B cell (primary cell): ENCODE measurements around the gene LZTR1.

Source experiments
- CTCF ChIP-seq: fragments of 200-600 bp; IDR thresholded peaks from one replicate; pipeline ENCODE4 v1.8.0; 2022; ENCODE audit warnings: antibody characterized with exemption, mild to moderate bottlenecking
- EZH2 ChIP-seq: IDR thresholded peaks from 2 replicates; pipeline ENCODE4 v1.6.1; 2012; ENCODE audit warnings: borderline replicate concordance, low read depth, mild to moderate bottlenecking, moderate library complexity, low read length; ENCODE audit not compliant: insufficient read depth, poor library complexity, severe bottlenecking

GRCh38 chr22:20978419-20978818 lies 3.7 kb upstream of the LZTR1 start:
- TF ChIP-seq CTCF: no peak
- no peak for TF ChIP-seq EZH2
